PFSK-1 (cell line): ENCODE data around the gene ELL.

Experiments used
- POLR2AphosphoS5 ChIP-seq: IDR thresholded peaks from 2 replicates; pipeline ENCODE4 v1.6.1; 2012; ENCODE audit warnings: low read depth, mild to moderate bottlenecking, control low read depth, low read length, moderate library complexity
- REST ChIP-seq, 2 experiments: IDR thresholded peaks; 2 replicates each; pipeline versions ENCODE4 v1.6.1 to v1.8.0; 2011 to 2012; ENCODE audit warnings: low read depth in 2 of 2, low read length in 2 of 2, control low read depth in 1 of 2, inconsistent platforms in 1 of 2, mild to moderate bottlenecking in 1 of 2, moderate library complexity in 1 of 2; ENCODE audit not compliant: insufficient read depth in 1 of 2
- SIN3A ChIP-seq: IDR thresholded peaks from 2 replicates; pipeline ENCODE4 v1.6.1; 2012; ENCODE audit warnings: mild to moderate bottlenecking, low read length, moderate library complexity, borderline replicate concordance; ENCODE audit not compliant: insufficient read depth

GRCh38 chr19:18450931-18451836, 70.7 kb downstream of the ELL start:
- TF ChIP-seq REST (IDR thresholded peaks at IDR 0.05; ENCODE audit: insufficient read depth in 1 of 2, low read depth in 2 of 2, low read length in 2 of 2) = no peak
- no peak for TF ChIP-seq POLR2AphosphoS5
- TF ChIP-seq SIN3A = no peak
